ENCODE results near the gene YRDC.
"Not testable (repeated sequence)": the region's sequence is repeated elsewhere in the genome, so short reads cannot be mapped to it uniquely, and the experiment has no call there.

The YRDC gene

DNA sequence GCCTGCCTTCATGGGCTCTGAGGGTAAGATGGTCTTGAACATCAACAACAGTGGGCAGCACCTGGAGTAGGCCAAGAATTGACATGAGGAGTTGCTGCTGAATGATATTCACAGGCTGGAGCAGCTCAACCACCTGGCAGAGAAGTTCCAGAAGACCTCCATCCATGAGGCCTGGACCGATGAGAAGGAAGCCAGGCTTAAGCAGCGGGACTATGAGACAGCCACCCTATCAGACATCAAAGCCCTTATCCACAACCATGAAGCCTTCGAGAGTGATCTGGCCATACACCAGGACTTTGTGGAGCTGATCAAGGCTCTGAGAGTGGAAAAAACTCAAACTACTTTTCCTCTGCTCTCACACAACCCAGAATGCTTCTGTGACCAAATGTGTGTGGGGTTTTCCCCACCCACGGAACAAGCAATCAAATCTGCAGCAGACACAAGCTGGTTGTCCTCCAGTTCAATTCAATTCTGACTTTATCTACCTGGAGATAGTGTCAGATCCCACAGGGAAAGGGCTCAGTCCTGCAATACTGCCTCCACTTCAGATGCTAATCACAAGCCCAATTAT is 31.0 kb downstream of the YRDC start:
- DNase-seq (ENCODE audit: low read depth in 1 of 2, low spot score in 1 of 2), result no peak

- DNase-seq (ENCODE audit: low read depth in 1 of 2, low spot score in 1 of 2), result not testable (repeated sequence)
Observed at GRCh38 chr1:37771440-37771839, 36.6 kb downstream of the YRDC start.

- no peak for DNase-seq (ENCODE audit: low read depth in 1 of 2, low spot score in 1 of 2)
Observed at GRCh38 chr1:37767488-37767887, 40.5 kb downstream of the YRDC start.

GRCh38 chr1:37765916-37766664 is 41.9 kb downstream of the YRDC start:
- no peak for DNase-seq (ENCODE audit: low read depth in 1 of 2, low spot score in 1 of 2)

- DNase-seq (ENCODE audit: low read depth in 1 of 2, low spot score in 1 of 2), result no peak
Observed at GRCh38 chr1:37764888-37765441, 43.0 kb downstream of the YRDC start, which contains the start of gene EPHA10. Gene EPHA10 (minus strand): TSS chr1:37765120. CDS start chr1:37765066, 54 bp downstream.

GRCh38 chr1:37764414-37764825 is 43.6 kb downstream of the YRDC start:
- DNase-seq (ENCODE audit: low read depth in 1 of 2, low spot score in 1 of 2), result peak in 1 of 2 donors; percentile 25

- no peak for DNase-seq (ENCODE audit: low read depth in 1 of 2, low spot score in 1 of 2)
Observed at GRCh38 chr1:37763791-37764413, 44.1 kb downstream of the YRDC start.

- no peak for DNase-seq (ENCODE audit: low read depth in 1 of 2, low spot score in 1 of 2)
Observed at GRCh38 chr1:37762516-37762915, 45.5 kb downstream of the YRDC start.

- no peak for DNase-seq (ENCODE audit: low read depth in 1 of 2, low spot score in 1 of 2)
Observed at GRCh38 chr1:37761416-37762095, 46.5 kb downstream of the YRDC start.

DNA sequence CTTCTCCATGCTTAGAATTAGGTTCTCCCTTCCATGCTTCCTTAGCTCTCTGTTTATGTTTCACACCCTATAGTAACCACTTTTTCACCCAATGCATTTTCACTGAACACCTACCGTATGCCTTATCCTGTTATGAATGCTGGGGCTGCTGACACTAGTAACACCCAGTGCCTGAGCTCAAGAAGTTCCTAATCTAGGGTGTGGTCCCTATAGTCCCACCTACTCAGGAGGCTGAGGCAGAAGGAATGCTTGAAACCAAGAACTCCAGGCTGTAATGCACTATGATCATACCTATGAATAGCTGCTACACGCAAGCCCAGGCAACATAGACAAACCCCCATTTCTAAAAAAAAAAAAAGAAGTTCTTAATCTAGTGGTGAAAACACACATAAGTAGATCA is 48.6 kb downstream of the YRDC start:
- DNase-seq (ENCODE audit: low read depth in 1 of 2, low spot score in 1 of 2), result no peak

DNA sequence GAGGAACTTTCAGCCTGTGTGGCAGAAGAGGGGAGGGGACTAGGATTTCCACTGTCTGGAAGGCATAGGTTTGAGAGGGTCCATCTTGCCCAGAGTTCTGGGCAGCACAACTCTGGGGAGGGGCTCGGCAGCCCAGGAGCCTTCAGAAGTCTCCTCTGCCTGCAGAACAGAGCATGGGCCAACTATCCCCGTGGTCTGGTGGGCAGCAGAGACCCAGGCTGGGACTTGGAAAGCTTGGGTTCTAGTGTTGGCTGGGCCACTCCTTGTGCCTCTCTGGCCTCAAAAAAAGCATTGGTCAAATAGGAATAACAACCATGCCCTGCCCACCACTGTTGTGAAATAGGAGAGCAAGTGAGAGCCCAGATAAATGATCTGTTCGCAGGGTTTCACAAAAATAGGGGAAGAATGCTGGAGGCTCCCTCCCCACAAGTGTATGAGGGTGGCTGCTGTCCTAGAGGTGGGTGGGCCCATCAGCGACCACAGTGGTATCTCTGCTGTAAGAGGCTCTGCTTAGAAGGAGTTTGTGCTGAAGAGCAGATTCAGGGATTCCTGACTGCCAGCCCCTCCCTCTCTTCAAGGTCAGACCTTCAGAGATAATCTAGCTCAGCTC is 52.0 kb downstream of the YRDC start:
- DNase-seq (ENCODE audit: low read depth in 1 of 2, low spot score in 1 of 2), result no peak

DNA sequence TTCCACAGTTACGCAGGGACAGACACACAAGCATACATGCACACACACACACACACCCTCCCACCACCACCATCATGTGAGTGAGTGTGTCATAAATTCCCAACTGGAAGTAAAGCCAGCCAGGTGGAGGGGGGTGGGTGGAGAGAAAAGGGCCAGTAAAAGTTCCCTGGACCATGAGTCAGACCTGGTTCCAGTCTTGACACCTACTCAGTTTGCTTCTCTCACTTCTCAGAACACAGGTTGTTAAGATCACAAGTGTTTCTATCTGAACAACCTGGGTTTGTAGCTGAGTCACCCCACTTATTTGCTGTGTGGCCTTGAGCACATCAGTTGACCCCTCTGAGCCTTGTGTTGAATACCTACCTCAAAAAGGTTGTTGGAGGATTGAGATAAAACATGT is 52.7 kb downstream of the YRDC start:
- DNase-seq (ENCODE audit: low read depth in 1 of 2, low spot score in 1 of 2), result peak in 1 of 2 donors; percentile 9

DNA sequence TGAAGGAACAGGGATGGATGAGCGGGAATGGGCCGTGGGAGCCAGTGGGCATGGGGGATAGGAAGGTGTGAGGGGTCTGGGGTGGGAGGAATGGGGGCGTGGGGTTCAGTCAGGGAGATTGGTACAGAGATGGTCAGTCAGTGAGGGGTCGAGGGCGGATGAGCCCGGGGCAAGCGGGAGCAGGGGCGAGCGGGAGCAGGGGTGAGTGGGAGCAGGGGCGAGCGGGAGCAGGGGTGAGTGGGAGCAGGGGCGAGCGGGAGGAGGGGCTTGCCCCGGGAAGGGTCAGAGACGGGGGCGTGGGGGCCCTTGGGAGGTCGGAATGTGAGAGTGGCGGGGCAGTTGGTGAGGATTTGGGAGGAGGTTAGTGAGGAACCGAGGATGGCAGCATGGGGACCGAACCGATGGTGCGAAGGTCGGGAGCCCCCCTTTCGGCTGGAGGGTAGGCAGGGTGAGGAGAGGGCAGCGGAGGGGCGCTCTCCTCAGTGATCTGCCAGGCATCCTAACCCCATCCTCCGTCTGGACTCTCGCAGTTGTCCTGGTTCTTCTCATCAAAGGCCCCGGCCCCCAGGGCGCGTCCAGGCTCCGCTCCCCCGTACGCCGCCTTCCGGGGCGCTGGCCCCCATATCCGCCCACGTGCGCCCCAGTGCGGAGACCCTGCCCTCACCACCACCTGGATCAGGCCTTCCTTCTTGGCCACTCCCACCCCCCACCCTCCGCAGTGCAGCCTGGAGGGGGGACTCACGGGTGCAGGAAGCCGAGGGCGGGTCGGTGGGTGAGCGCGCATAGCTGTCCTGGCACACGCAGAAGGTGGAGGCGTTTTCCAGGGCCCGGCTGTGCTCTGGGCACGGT is 54.3 kb downstream of the YRDC start:
- no peak for DNase-seq (ENCODE audit: low read depth in 1 of 2, low spot score in 1 of 2)

Data from activated CD4-positive, alpha-beta T cell treated with anti-CD3 and anti-CD28 coated beads, Interleukin-2, amount 50 U/mL, for 24 hours (primary cell).